NOMO-1 treated with dmso at 0.1 percent for 144 hours (cell line): Measurements from ENCODE around the gene ANO8.
"Not testable (repeated sequence)": the region's sequence is repeated elsewhere in the genome, so short reads cannot be mapped to it uniquely, and the experiment has no call there.

ENCODE experiments used
- DNase-seq: peaks from one replicate; lab custom pipeline; 2025; ENCODE audit not compliant: unreplicated experiment; lab: John Stamatoyannopoulos, UW

ANO8 gene

DNA sequence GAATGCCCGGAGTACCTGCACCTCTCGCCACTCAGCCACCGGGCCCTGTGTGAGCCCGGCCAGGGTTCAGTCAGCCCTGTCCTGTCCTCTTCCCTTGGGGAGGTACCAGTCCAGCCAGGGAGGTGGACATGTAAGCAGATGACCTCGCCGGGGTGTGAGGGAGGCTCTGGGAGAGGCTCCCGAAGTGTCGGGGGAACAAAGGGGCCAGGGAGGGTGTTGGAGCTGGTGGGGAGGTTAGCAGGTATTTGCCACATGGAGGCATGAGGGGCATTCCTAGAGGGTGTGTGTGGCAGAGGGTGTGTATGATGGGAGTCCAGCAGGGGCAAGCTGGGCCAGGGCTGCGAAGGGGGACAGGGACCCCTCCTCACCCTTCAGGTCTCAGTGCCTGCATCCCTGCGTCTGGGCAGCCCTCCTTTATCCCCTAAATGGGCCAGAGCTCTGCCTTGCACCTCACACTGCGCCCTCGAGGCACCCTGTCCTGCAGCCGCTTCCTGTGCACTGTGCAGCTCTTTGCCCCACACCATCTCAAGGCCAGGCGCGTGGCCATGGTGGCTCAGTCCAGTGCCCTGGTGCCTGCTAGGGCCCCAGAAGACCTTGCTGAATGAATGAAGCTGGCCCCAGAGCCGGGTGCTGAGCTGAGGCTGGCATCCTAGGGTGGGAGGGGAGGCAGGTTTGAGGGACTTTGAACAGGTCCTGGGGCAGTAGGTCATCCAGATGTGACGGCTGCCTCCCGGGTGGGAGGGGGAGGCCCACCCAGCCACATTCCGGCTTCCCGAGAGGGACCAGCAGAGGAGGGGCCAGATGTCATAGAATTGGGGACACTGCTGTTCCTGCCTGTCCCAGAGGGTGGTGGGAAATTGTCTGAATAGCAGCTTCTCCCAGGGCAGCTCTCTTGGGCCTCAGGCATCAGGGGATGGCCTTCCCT, 22.2 kb downstream of the ANO8 start:
- no peak for DNase-seq

DNA sequence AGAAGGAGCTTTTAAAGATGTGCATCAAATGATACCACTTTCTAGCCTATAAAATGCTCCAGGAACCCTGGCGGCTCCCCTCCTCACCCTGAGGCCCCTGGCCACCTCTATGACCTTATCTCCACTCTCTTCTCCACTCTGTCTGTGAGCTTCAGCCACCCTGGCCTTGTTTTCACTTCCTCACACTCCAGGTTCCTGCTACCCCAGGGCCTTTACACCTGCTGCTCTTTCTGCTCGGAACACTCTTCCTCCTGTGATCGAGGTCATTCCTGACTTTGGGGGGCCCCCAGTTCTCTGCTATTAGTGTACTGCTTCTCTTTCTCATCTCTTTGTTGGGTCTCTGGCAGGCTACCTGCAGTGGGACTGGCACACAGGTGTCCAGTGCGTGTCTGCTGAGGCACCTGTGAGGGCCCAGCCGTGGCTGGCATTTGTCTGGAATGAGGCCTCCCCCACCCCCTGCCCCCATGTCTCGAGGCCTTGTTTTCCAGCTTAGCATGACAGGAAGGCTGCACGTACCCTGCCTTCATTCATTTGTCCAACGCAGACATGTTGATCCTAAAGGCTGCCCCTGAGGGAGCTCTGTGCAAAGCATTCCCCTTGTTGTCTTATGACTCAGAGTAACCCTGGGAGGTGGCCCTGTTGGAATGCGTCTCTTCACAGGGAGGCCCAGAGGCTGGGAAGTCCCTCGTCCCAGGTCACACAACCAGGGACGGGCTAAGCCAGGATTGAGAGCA, 23.0 kb downstream of the ANO8 start:
- no peak for DNase-seq

DNA sequence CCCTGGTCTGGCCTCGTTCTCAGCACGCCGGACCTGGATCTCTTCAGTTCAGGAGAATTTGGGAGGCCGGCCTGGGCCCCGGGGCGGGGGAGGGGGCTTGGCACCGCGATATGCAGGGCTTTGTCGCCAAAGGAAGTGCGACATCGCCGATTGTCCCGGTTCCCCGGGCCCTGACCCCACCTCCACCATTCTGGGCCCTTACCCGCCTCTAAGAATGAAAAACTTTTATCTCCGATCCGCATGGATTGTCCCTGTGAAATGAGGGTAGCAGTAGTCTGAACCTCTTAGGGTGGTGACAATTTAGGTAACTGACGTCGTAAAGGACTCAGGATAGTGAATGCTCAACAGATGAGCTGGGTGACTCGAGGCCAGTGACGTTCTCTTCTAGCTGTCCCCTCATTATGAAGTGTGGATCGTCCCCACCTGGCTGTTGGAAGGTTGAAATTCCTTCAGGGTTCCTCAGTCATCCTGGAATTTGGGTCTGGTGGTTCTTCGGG, 24.6 kb downstream of the ANO8 start:
- DNase-seq: no peak

DNA sequence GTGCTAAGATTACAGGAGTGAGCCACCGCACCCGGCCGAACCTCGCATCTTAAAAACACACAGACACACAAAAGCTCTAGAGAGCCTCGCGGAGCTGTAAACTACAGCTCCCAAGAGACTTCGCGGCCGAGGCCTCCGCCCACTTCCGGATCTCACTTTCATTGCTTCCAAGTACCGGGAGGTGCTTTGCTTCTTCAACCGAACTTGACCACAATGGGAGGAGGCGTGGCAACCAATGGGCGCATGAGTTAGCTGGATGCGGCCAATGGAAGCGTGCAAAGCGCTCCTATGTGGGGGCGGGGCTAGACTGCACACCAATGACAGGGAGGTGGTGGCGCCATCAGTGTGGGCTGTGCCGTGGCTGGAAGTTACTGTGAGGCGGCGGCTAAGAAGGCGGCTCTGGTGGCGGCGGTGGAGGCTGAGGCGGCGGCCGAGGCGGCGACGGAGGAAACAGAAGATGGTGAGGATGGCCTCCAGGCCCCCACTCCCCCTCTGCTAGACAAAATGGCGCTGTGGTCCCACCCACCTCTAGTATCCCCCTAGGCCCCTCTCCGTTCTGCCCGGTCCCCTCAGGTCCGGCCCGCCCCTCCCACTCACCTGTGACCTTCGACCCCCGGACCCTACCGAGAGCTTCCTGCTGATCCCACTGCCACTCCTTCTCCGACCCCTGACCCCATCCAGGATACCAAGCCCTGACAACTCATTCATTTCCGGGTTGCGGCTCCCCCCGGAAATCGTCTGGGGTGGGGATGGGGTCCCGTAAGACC, 25.3 kb downstream of the ANO8 start, which contains the start of gene DDA1:
DDA1 (plus strand) TSS at position 366 of the 767 bp plus-strand sequence; CDS start at position 458, 92 bp downstream.
- DNase-seq: peak; percentile 100

DNA sequence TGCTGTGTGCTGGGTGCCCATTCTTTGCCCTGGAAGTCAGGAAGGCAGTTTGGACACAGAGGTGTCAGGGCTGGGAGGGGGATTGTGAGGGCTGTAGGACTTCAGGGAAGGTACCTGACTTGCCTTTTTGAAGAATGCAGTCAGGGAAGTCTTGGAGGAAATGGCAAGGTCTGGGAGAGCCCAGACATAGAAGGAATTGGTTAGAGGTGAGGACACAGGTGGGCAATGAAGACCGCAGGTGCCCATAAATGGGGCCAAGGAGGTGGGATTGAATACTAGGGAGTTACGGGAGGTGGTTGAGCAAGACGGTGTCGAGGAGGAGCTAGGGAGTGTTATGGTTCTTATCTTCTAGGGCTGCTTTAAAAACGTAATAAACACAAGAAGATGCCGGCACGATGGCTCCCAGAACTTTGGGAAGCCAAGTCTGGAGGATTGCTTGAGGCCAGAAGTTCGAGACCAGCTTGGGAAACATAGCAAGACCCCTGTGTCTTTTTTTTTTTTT, 26.7 kb downstream of the ANO8 start:
- no peak for DNase-seq

DNA sequence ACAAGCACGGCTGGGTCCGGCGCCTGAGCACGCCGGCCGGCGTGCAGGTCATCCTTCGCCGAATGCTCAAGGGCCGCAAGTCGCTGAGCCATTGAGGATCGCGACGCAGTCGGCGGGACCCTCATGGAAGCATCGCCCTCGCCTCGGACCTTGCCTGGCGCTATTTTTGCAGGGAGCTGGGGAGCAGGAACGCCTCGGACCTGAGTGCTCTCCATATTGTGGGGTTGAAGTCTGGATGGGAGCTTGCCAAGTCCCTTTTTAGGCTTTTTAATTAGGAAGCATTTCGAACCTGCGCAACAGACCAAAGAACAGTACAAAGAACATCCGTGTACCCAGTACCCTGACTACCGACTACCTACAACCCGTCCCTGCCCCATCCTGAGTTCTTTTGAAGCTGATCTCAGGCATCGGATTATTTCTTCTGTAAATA, 28.4 kb downstream of the ANO8 start:
- DNase-seq: no peak

DNA sequence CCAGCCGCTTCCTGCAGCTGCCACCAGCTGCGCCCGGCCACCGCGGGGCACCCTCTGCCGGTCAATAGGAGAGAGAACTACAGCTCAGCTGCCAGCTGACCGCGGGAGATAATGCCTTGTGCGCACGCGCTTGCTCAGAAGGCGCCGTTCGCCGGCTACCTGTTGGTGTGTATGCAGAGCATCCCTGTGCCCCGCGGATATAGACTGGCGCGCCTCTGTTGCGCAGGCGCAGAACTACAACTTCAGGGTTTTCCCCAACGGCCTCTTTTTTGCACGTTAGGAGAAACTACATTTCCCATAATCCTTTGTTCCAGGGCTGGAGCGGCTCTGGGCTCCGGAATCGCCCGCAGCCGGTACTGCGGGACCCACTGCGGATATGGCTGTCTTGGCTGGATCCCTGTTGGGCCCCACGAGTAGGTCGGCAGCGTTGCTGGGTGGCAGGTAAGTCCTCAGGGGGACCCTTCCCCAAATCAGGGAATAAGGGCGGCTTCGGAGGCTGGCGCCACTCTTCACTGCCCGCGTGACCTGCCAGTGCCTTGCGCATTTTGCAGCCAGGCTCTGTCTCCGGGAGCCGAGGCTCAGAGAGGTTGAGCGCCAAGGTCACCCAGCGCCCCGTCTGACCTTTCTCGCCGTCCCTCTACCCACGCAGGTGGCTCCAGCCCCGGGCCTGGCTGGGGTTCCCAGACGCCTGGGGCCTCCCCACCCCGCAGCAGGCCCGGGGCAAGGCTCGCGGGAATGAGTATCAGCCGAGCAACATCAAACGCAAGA, 29.0 kb downstream of the ANO8 start, which contains the start of gene MRPL34:
MRPL34 (plus strand) TSS at position 356 of the 768 bp plus-strand sequence; CDS start at position 377, 21 bp downstream.
- DNase-seq: peak; percentile 98

DNA sequence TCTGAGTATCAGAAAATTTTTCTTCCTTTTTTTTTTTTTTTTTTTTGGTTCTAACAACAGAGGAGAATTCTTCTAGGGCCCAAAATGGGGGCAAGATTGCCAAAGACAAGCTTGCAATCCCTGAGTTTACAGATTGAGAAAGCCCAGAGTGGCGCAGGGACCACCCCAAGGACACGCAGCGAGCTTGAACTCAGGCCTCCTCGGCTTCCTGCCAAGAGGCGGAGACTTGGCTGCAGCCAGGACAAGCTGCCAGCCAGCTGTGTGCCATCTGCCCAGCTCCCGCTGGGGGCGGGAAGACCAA, 29.5 kb downstream of the ANO8 start:
- DNase-seq: no peak

DNA sequence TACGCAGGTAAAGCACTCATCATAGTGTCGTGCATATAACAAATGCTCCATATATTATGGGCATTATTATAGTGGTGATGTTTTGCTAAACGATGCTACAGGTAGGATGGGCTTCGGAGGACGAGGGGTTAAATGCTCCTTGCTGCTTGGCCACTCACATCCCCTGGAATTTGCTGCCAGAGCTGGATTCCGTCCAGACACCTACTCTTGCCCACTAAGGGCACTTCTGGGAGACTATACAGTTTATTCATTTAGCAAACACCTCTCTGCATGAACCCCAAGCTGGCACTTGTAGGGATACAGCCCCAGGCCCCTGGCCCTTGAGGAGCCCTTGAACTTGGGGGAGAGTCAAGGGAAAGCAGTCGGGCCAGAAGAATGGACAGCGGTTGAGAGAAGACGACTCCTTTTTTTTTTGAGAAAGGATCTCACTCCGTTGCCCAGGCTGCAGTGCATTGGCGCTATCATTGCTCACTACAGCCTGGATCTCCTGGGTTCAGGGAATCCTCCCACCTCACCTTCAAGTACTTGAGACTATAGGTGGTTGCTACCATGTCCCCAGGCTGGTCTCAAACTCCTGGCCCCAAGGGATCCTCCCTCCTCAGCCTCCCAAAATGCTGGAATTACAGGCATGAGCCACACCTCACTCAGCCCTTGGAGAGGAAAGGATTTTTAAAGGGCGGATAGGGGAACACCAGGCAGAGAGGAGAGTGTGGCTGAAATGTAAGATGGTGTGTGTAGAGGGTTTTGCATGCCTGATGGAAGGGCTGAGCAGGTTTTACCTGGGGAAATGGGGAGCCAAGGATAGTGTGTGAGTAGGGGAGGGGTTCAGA, 30.1 kb downstream of the ANO8 start:
- DNase-seq: no peak

DNA sequence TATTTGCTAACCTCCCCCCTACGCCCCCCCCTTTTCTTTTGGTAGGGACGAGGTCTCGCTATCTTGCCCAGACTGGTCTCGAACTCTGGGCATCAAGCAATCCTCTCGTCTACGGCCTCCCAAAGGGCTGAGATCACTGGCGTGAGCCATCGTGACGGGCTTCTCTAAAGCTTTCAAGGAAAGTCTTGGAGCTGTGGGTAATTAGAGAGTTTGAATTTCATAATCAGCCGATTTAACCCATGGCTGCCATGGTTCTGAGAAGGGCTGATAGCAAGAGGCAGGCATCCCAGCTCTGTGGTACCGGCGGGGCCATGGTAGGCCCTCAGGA, 30.8 kb downstream of the ANO8 start:
- no peak for DNase-seq

DNA sequence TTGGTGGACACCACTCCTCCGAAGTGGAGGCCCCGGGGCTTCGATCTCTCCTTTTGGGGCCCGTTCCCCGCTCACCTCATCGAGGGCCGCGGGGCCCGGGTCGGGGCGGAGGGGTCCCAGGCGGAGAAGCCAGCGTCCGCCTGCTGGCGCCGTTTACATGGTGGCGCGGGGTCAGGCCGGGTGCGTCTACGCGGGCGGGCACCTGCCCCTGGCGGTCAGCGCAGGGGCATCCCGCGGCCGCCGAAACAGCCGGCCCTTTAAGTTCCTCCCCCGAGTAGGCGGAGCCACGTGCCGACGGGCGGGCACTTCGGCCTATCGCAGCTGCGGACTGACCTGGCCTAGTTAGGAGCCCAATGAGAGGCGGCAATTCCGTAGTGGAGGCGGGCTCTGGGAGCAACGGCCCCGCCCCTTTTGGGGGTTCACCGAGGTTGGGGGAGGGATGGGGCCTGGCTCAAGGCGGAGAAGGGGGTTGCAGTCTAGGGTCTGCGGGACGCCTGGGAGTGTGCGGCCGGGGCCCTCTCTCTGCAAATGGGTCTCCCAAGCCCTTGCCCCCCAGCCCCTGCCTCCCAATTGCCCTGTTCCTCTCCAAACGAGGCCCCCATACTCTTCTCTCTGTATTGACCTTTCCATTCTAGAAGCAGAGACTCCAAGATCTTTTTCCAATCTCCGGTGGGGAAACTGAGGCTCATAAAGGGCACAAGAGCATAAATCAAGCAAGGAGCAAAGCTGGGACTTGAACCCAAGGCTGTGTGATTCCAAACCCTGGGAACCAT, 31.3 kb downstream of the ANO8 start, which contains the start of gene ABHD8:
ABHD8 (minus strand) TSS at position 259 of the 773 bp plus-strand sequence. CDS start 1,809 bp downstream, outside the sequence.
- peak; percentile 89 for DNase-seq

DNA sequence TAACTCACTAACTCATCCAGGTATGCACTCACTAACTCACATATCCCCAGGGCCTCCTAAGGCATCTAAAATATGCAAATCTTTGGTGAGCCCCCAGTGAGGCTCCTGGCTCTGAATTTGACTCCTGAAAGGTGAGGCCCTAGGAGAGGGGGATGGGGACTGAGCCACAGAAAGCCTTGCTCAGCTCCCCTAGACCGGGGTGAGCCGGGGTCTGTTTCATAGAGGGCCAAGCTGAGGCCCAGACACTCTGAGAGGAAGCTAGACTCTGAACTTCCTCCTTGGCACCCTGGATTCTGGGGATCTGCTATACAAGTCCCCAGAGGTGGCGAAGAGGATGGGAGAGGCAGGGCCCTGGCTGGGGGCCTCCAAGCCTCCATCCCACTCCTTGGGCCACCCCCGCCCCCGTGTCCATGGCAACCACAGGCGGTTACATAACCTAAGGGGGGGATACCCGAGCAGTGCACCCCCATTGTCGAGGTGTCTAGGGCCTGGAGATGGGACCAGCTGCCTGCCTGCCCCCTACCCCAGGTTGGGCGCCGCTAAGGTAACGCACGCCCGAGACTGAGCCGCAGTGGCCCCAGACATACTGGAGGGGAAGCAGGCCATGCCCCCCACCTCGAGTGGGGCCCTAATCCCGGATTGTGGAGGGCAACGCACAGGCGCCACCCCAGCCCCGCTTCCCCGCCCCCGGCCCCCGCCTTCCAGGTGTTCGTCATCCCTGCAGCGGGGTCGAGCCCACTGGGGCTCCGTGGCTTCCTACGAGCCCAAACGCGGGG, 32.1 kb downstream of the ANO8 start:
- DNase-seq: peak; percentile 29

DNA sequence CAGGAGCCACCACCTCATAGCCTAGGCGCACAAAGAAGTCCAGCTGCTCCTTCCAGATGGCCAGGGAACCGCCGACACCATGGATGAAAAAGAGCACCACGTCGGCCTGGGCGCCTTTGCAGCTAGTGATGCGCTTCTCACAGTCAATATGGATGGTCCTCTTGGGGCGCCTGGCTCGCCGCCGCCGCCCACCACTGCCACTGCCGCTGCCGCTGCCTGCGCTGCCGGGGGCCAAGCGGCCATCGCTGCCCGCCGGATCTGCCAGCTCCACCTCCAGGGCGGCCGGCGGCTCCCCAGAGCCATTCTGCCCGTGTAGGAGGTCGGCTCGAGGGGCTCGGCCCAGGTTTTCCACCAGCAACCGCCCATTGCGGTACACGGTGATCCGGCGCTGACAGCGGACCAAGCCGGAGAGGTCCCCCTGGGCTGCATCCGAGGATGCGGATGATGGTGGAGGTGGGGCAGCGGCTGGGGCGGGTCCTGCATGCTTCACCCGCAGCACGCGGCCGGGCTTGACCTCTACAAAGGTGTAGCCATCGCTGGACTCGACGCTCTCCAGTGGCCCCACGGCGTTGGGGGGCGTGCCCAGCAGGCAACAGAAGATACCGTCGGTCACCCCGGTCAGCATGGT, 33.5 kb downstream of the ANO8 start:
- no peak for DNase-seq

DNA sequence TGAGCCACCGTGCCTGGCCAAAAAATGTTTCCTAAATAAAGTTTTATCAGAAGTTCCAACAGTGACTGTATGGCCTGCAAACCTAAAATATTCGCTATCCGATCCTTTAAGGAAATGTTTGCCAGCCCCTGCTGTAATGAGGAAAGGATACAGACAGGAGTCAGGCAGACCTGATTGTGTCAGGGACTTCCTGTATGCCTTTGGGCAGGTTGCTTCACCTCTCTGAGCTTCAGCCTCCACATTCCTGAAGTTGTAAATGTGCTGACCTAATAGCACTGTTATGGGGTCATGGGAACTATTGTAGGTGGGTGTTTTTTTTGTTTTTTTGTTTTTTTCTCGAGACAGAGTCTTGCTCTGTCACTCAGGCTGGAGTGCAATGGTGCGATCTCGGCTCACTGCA, 37.7 kb downstream of the ANO8 start:
- DNase-seq: no peak

DNA sequence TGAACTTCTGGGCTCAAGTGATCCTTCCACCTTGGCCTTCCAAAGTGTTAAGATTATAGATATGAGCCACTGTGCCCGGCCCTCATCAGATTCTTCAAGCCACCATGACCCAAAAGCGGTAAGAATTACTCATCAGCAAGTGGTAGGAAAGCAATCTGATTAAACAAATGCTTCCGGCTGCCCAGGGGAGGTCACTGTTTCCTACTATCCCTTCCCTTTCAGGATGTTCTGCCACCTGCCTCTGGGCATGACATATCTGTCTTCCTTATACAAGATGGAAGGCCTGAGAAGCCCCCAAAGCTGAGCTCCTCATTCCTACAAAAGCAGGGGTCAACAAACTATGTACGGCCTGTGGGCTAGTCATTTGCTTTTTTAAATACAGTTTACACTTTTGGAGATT, 38.4 kb downstream of the ANO8 start:
- no peak for DNase-seq

DNA sequence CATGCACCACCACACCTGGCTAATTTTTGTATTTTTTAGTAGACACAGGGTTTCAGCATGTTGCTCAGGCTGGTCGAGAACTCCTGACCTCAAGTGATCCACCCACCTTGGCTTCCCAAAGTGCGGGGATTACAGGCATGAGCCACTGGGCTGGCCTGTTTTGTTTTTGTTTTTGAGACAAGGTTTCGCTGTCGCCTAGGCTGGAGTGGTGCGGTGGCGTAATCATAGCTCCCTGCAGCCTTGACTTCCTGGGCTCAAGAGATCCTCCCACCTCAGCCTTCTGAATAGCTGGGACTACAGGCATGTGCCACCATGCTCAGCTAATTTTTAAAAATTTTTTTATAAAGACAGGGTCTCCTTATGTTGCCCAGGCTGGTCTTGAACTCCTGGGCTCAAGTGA, 39.1 kb downstream of the ANO8 start:
- DNase-seq: not testable (repeated sequence)
